ENCODE measurements around the gene IMPG1. TPM values are rescaled to one million over a fixed set of nuclear protein-coding genes. Genes with fewer than 3 reads are reported as not detected.

The IMPG1 gene
- total RNA-seq, 2 donors from 2014 or later, result not detected

DNA sequence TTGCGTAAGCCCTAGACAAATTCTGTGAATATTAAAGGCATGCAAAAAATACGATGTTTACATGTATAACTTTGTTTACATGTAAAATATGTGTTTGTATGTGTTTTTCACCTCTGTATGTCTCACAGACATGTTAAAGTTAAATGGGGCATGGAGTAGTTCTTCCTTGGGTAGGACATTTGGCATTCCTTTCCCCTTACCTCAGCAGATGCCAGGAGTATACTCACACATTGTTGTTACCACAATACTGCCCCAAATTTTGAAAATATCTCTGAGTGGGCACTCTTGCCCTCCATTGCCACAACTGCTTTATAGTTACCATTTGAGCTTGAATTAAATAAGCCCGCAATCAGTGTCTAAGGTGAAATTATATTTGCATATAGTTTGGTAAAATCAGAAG is 175.9 kb downstream of the IMPG1 start:
- H3K27me3 Mint-ChIP-seq, result no peaks in the 10 kb centered on the region
- no peak overlapping the region for H3K27ac Mint-ChIP-seq
- H3K4me1 Mint-ChIP-seq, result peaks cover 2% of the 10 kb centered on the region
- H3K9me3 ChIP-seq (ENCODE audit: control insufficient read depth, low read length, poor library complexity, severe bottlenecking), result no peaks in the 10 kb centered on the region
- H3K36me3 Mint-ChIP-seq (ENCODE audit: low read depth), result no peaks in the 10 kb centered on the region
- ATAC-seq (no peak), DNase-seq (no peak)
- H3K4me3 Mint-ChIP-seq, result no peak overlapping the region

DNA sequence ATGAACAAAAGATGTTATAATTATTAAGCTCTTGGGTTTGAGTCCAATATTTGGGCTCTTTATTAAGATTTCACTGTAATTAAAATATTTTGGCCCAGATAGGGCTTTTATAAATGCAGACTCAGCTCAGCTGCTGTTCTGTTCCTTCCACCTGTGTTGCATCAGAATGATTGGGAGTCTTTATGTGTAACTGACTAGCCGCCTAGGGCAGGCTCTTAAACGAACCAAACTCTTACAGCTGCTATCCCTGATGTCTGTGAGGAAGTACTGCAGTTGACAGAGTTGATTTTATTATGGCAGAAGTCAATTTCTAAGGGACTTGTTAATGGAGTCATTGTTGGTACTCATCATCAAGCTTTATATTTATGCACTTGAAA is 178.7 kb downstream of the IMPG1 start:
- peaks cover 2% of the 10 kb centered on the region for H3K4me1 Mint-ChIP-seq
- no peaks in the 10 kb centered on the region for H3K27me3 Mint-ChIP-seq
- no peak for ATAC-seq
- no peak overlapping the region for H3K27ac Mint-ChIP-seq
- H3K9me3 ChIP-seq (ENCODE audit: control insufficient read depth, low read length, poor library complexity, severe bottlenecking), result no peaks in the 10 kb centered on the region
- peaks cover 2% of the 10 kb centered on the region for H3K36me3 Mint-ChIP-seq (ENCODE audit: low read depth)
- no peak overlapping the region for H3K4me3 Mint-ChIP-seq
- DNase-seq, result no peak

DNA sequence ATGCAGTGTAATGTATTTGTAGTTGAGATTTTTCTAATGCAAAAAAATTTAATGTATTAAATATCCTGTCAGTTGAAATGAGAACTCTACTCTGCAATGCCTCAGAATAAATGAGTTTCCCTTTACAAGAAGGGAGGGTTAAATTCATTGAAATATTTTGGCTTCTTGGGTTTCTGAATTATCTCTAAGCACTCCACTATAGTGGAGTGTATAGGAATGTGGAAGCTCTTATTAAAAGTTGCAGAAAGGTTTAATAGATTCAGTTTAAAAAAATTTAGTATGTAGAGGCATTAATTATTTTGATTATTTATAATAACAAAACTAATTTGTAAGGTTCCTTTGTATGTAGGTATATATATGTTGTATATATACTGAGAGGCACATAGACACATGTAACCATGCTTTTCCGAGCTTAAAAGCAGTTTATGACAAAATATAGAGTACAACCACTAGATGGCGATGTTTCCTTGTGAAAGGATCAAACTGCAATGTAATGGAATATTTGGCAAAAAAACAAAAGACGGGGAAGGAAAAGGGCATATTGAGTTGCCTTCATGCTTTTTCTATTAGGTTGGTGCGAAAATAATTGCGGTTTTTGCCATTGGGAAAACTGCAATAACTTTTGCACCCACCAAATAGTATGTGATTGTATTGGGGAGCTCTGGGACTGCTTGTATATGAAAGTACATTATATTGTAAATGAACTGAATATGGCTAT is 179.2 kb downstream of the IMPG1 start:
- no peak overlapping the region for H3K4me3 Mint-ChIP-seq

DNA sequence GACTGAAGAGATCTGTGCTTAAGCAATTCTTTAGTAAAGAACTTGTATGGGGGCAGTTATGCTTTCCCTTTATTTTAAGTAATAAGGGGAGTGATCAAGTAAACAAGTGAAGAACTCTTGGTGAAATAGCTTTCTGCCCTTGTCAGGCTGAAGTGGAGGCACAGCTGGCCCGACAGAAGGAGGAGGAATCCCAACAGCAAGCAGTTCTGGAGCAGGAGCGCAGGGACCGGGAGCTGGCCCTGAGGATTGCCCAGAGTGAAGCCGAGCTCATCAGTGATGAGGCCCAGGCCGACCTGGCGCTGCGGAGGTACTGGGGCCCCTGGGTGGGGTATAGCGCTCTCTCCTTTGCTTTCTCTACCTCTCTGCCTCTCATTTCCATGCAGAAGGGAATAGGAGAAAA is 180.1 kb downstream of the IMPG1 start:
- DNase-seq, result no peak
- H3K27me3 Mint-ChIP-seq, result no peaks in the 10 kb centered on the region
- no peak overlapping the region for H3K4me3 Mint-ChIP-seq
- H3K27ac Mint-ChIP-seq, result no peak overlapping the region
- peaks cover 2% of the 10 kb centered on the region for H3K36me3 Mint-ChIP-seq (ENCODE audit: low read depth)
- H3K4me1 Mint-ChIP-seq, result peaks cover 2% of the 10 kb centered on the region
- ATAC-seq, result no peak
- no peaks in the 10 kb centered on the region for H3K9me3 ChIP-seq (ENCODE audit: control insufficient read depth, low read length, poor library complexity, severe bottlenecking)

More for the DNA sequence above, 179.2 kb downstream of the IMPG1 start:
- DNase-seq (no peak), ATAC-seq (no peak)
- H3K9me3 ChIP-seq (ENCODE audit: control insufficient read depth, low read length, poor library complexity, severe bottlenecking), result no peaks in the 10 kb centered on the region
- Mint-ChIP-seq H3K36me3 (ENCODE audit: low read depth) (peaks cover 2% of the 10 kb centered on the region), H3K27ac (no peak overlapping the region), H3K4me1 (peaks cover 2% of the 10 kb centered on the region), H3K27me3 (no peaks in the 10 kb centered on the region)

DNA sequence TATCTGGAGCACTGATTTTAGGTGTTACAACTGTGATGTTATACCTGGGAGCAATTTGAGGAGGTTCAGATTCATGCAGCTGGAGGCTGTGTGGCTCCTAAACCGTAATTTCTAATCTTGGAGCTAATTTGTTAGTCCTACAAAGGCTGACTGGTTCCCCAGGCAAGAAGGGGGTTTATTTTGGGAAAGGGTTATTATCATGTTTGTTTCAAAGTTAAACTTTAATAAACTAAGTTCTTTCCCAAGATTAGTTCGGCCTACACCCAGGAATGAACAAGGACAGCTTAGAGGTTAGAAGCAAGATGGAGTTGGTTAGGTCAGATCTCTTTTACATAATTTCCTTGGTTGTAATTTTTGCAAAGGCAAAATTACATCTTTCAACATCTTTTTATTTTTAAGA is 187.6 kb downstream of the IMPG1 start:
- H3K27me3 Mint-ChIP-seq, result no peaks in the 10 kb centered on the region
- no peaks in the 10 kb centered on the region for H3K36me3 Mint-ChIP-seq (ENCODE audit: low read depth)
- DNase-seq (no peak), ATAC-seq (no peak)
- H3K4me1 Mint-ChIP-seq, result no peaks in the 10 kb centered on the region
- H3K27ac Mint-ChIP-seq, result no peak overlapping the region
- H3K4me3 Mint-ChIP-seq, result no peak overlapping the region
- H3K9me3 ChIP-seq (ENCODE audit: control insufficient read depth, low read length, poor library complexity, severe bottlenecking), result no peaks in the 10 kb centered on the region

DNA sequence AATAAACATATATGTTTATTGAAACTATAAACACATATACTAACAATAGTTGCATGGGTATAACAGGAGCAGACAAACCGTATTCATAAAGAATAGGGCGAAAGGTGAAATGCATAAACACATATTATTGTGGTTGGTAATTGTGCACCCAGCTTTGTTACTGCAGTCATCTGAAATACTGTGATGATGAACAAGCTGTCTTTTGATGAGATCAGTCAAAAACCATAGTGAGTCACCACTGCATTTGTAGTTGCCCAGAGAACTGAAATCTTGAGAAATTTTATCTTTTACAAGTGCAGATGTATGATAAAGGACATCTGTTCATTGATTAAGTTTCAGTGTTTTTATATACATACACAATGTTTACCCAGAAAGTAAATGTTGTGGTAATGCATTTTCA is 189.7 kb downstream of the IMPG1 start:
- no peaks in the 10 kb centered on the region for H3K36me3 Mint-ChIP-seq (ENCODE audit: low read depth)

DNA sequence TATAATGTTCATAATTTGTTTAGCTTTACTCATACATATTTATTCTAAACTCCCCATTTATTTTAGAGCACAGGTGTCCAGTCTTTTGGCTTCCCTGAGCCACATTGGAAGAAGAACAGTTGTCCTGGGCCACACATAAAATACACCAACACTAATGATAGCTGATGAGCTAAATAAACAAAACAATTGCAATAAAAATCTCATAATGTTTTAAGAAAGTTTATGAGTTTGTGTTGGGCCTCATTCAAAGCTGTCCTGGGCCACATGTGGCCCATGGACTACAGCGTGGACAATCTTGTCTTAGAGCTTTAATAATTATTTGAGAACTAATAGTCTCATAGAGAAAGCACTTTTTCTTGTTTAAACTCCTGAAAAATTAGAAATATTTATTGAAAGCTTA is 192.2 kb downstream of the IMPG1 start:
- DNase-seq, result no peak
- peaks cover 2% of the 10 kb centered on the region for H3K36me3 Mint-ChIP-seq (ENCODE audit: low read depth)
- ATAC-seq, result no peak
- H3K27ac Mint-ChIP-seq, result no peak overlapping the region
- no peak overlapping the region for H3K4me3 Mint-ChIP-seq
- H3K27me3 Mint-ChIP-seq, result no peaks in the 10 kb centered on the region
- no peaks in the 10 kb centered on the region for H3K9me3 ChIP-seq (ENCODE audit: control insufficient read depth, low read length, poor library complexity, severe bottlenecking)
- no peaks in the 10 kb centered on the region for H3K4me1 Mint-ChIP-seq

More for the DNA sequence above, 189.7 kb downstream of the IMPG1 start:
- no peaks in the 10 kb centered on the region for H3K9me3 ChIP-seq (ENCODE audit: control insufficient read depth, low read length, poor library complexity, severe bottlenecking)
- no peak overlapping the region for H3K4me3 Mint-ChIP-seq
- DNase-seq (no peak), ATAC-seq (no peak)
- no peaks in the 10 kb centered on the region for H3K27me3 Mint-ChIP-seq
- no peak overlapping the region for H3K27ac Mint-ChIP-seq
- no peaks in the 10 kb centered on the region for H3K4me1 Mint-ChIP-seq

DNA sequence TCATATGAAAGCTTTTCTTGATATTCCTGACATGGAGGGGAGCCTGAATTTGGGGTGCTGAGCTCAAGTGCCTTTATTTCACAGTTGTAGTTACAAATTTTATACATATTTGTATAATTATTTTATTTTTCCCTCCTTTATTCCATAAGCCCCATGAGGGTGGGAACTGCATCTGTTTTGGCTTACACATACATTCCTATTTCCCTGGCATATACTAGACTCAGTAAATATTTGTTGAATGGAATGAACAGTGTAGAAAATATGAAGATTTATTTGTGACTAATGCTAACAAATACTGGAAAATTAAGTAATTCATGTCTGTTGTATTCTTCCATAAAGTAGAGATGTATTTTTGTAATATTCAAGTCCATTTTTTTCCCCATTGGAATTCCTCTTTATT is 196.3 kb downstream of the IMPG1 start:
- DNase-seq, result no peak
- H3K9me3 ChIP-seq (ENCODE audit: control insufficient read depth, low read length, poor library complexity, severe bottlenecking), result no peaks in the 10 kb centered on the region
- H3K36me3 Mint-ChIP-seq (ENCODE audit: low read depth), result peaks cover 14% of the 10 kb centered on the region
- H3K4me3 Mint-ChIP-seq, result no peak overlapping the region
- no peak overlapping the region for H3K27ac Mint-ChIP-seq
- no peak for ATAC-seq
- H3K27me3 Mint-ChIP-seq, result no peaks in the 10 kb centered on the region
- H3K4me1 Mint-ChIP-seq, result no peaks in the 10 kb centered on the region

DNA sequence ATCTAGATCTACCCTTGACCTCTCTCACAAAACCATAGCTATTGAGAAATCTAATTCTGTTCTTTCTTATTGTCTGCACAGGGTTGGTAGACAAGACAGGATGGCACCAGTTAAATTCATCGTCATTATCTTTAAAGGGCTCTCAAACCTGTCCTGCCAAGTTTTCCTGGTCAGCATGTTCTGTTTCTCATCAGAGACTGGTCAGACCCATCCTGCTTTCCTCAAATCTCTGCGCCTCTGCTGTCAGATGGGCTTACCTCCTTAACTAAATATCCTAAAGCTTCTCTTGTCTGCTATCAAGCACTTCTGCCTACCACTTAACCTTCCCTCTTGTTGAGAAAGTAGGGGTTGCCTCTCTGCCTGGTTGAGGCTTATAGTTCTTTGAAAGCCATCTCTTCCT is 198.2 kb downstream of the IMPG1 start:
- H3K9me3 ChIP-seq (ENCODE audit: control insufficient read depth, low read length, poor library complexity, severe bottlenecking), result no peaks in the 10 kb centered on the region
- Mint-ChIP-seq H3K27ac (no peak overlapping the region), H3K4me1 (no peaks in the 10 kb centered on the region), H3K27me3 (no peaks in the 10 kb centered on the region), H3K36me3 (ENCODE audit: low read depth) (peaks cover 14% of the 10 kb centered on the region), H3K4me3 (no peak overlapping the region)
- DNase-seq (no peak), ATAC-seq (no peak)
